Measurements from ENCODE around the gene TUB.

The TUB gene

GRCh38 chr11:8091721-8092120, 10.7 kb downstream of the TUB start:
- no peak for DNase-seq (ENCODE audit: low read depth, low spot score)

- DNase-seq (ENCODE audit: low read depth, low spot score): no peak
These were observed 11.8 kb downstream of the TUB start for GRCh38 chr11:8092587-8093424.

- no peak for DNase-seq (ENCODE audit: low read depth, low spot score)
These were observed 13.0 kb downstream of the TUB start for GRCh38 chr11:8093931-8094575.

GRCh38 chr11:8094656-8095055, 13.6 kb downstream of the TUB start:
- DNase-seq (ENCODE audit: low read depth, low spot score): no peak

- no peak for DNase-seq (ENCODE audit: low read depth, low spot score)
These were observed 14.4 kb downstream of the TUB start for GRCh38 chr11:8095371-8095770.

GRCh38 chr11:8095806-8096522, 15.0 kb downstream of the TUB start:
- no peak for DNase-seq (ENCODE audit: low read depth, low spot score)

GRCh38 chr11:8096575-8096974, 15.6 kb downstream of the TUB start:
- no peak for DNase-seq (ENCODE audit: low read depth, low spot score)

GRCh38 chr11:8097062-8097461, 16.1 kb downstream of the TUB start:
- no peak for DNase-seq (ENCODE audit: low read depth, low spot score)

GRCh38 chr11:8097468-8097867, 16.5 kb downstream of the TUB start:
- DNase-seq (ENCODE audit: low read depth, low spot score): no peak

- DNase-seq (ENCODE audit: low read depth, low spot score): no peak
These were observed 16.9 kb downstream of the TUB start for GRCh38 chr11:8097926-8098325.

GRCh38 chr11:8098361-8098760, 17.4 kb downstream of the TUB start:
- no peak for DNase-seq (ENCODE audit: low read depth, low spot score)

- no peak for DNase-seq (ENCODE audit: low read depth, low spot score)
These were observed 17.9 kb downstream of the TUB start for GRCh38 chr11:8098879-8099278.

- DNase-seq (ENCODE audit: low read depth, low spot score): peak; percentile 60
These were observed 18.4 kb downstream of the TUB start for GRCh38 chr11:8099291-8099899.

GRCh38 chr11:8100158-8100557, 19.1 kb downstream of the TUB start:
- no peak for DNase-seq (ENCODE audit: low read depth, low spot score)

- DNase-seq (ENCODE audit: low read depth, low spot score): no peak
These were observed 19.6 kb downstream of the TUB start for GRCh38 chr11:8100605-8101004.

GRCh38 chr11:8101421-8101820, 20.4 kb downstream of the TUB start:
- no peak for DNase-seq (ENCODE audit: low read depth, low spot score)

- DNase-seq (ENCODE audit: low read depth, low spot score): no peak
These were observed 21.4 kb downstream of the TUB start for GRCh38 chr11:8102296-8102915.

GRCh38 chr11:8102965-8103364, 22.0 kb downstream of the TUB start:
- DNase-seq (ENCODE audit: low read depth, low spot score): no peak

GRCh38 chr11:8103909-8104308, 22.9 kb downstream of the TUB start:
- DNase-seq (ENCODE audit: low read depth, low spot score): no peak

- no peak for DNase-seq (ENCODE audit: low read depth, low spot score)
These were observed 24.1 kb downstream of the TUB start for GRCh38 chr11:8105133-8105532.

GRCh38 chr11:8105666-8106065, 24.7 kb downstream of the TUB start:
- no peak for DNase-seq (ENCODE audit: low read depth, low spot score)

- DNase-seq (ENCODE audit: low read depth, low spot score): no peak
These were observed 25.7 kb downstream of the TUB start for GRCh38 chr11:8106679-8107078.

Measured in brain pericyte (primary cell).